Small intestine (tissue), 7 donors: ENCODE data around the gene DNAJB1. TPM values are rescaled to one million over a fixed set of nuclear protein-coding genes. Genes with fewer than 3 reads are reported as not detected.
"Not testable (repeated sequence)": the region's sequence is repeated elsewhere in the genome, so short reads cannot be mapped to it uniquely, and the experiment has no call there.

ENCODE experiments used
- DNase-seq, 2 donors: peaks; one replicate each; pipeline versions ENCODE4 v3.0.0 to v3.0.0-alpha.2; 2013
- FAIRE-seq: peaks from 2 replicates; lab custom pipeline; 2012; peaks lifted over from hg19 to GRCh38; lab: Jason Lieb, UNC
- H3K27ac ChIP-seq, 3 donors: one replicate each; pipeline ENCODE4 v1.5.1; 2013; ENCODE audit warnings: low read length in 2 of 3, mild to moderate bottlenecking in 2 of 3, control low read depth in 1 of 3, inconsistent platforms in 1 of 3, low read depth in 1 of 3, moderate library complexity in 1 of 3
- H3K27me3 ChIP-seq, 3 donors: one replicate each; pipeline ENCODE4 v1.6.1; 2013; ENCODE audit warnings: low read length in 3 of 3, inconsistent platforms in 1 of 3; ENCODE audit not compliant: control insufficient read depth in 3 of 3, insufficient read depth in 3 of 3
- H3K36me3 ChIP-seq, 3 donors: one replicate each; pipeline ENCODE4 v1.6.1; 2013; ENCODE audit warnings: low read length in 3 of 3, inconsistent platforms in 1 of 3, low read depth in 1 of 3, mild to moderate bottlenecking in 1 of 3, moderate library complexity in 1 of 3; ENCODE audit not compliant: control insufficient read depth in 3 of 3, insufficient read depth in 2 of 3
- H3K4me1 ChIP-seq, 3 donors: one replicate each; pipeline ENCODE4 v1.6.1; 2013; ENCODE audit warnings: low read length in 2 of 3, inconsistent platforms in 1 of 3, low read depth in 1 of 3, mild to moderate bottlenecking in 1 of 3, moderate library complexity in 1 of 3; ENCODE audit not compliant: control insufficient read depth in 3 of 3, insufficient read depth in 2 of 3
- H3K4me3 ChIP-seq, 3 donors: one replicate each; pipeline ENCODE4 v1.5.1; 2013; ENCODE audit warnings: low read length in 3 of 3, control low read depth in 1 of 3, inconsistent platforms in 1 of 3, low read depth in 1 of 3, mild to moderate bottlenecking in 1 of 3, moderate library complexity in 1 of 3
- H3K9me3 ChIP-seq, 2 donors: one replicate each; pipeline ENCODE4 v1.6.1; 2013; ENCODE audit warnings: low read depth in 1 of 2, low read length in 1 of 2; ENCODE audit not compliant: control insufficient read depth in 2 of 2, insufficient read depth in 1 of 2
- WGBS, 3 donors: extraction: QIAGEN DNeasy Blood & Tissue Kit; methylation state at CpG; one replicate each; pipeline ENCODE4 v1.1.7; 2013; 5-methylcytosine and 5-hydroxymethylcytosine counted together
- polyA plus RNA-seq, 4 donors: library from polyadenylated mRNA; stranded (reverse) in 3 of 4; unstranded in 1 of 4; fragments of 200-250 nt in 3 of 4; fragments of 120-200 nt in 1 of 4; gene quantifications; one replicate each; pipeline versions ENCODE4 v1.2.1 to v1.2.3, GENCODE V29; 2013
- donor health status: healthy with polysubstance abuse.
- donor health status: control.
- donor health status: control.
- donor health status: Bipolar disorder and iron deficiency.
- donor health status: healthy.

Gene DNAJB1
- polyA plus RNA-seq, 4 donors = 39.4 to 87.7 (median 44.2) TPM

- not testable (repeated sequence) for H3K27me3 ChIP-seq, H3K9me3 ChIP-seq, H3K4me3 ChIP-seq, FAIRE-seq, DNase-seq, H3K27ac ChIP-seq, H3K36me3 ChIP-seq
- 84 to 93% (median 88%) methylated on average over 8 of the region's 8 CpGs for WGBS, 3 donors
- peaks cover 0 to 16% (median 0%) of the 10 kb centered on the region in 3 donors for H3K4me1 ChIP-seq
These were observed 13.6 kb downstream of the DNAJB1 start for GRCh38 chr19:14504575-14504974.

- H3K36me3 ChIP-seq = no peaks in the 10 kb centered on the region
- no peak overlapping the region for H3K4me3 ChIP-seq
- no peaks in the 10 kb centered on the region for H3K9me3 ChIP-seq
- no peak overlapping the region for H3K27ac ChIP-seq
- 76 to 89% (median 81%) methylated on average over 1 of the region's 1 CpG for WGBS, 3 donors
- H3K4me1 ChIP-seq = peaks cover 0 to 16% (median 0%) of the 10 kb centered on the region in 3 donors
- FAIRE-seq = no peak
- no peak for DNase-seq
- H3K27me3 ChIP-seq = no peaks in the 10 kb centered on the region
These were observed 14.9 kb downstream of the DNAJB1 start for GRCh38 chr19:14503285-14503684.

GRCh38 chr19:14502334-14503092 is 15.7 kb downstream of the DNAJB1 start:
- DNase-seq (no peak), FAIRE-seq (no peak)
- H3K27ac ChIP-seq = no peak overlapping the region
- H3K4me3 ChIP-seq = no peak overlapping the region
- H3K36me3 ChIP-seq = no peaks in the 10 kb centered on the region
- no peaks in the 10 kb centered on the region for H3K27me3 ChIP-seq
- H3K4me1 ChIP-seq = peaks cover 0 to 18% (median 0%) of the 10 kb centered on the region in 3 donors
- no peaks in the 10 kb centered on the region for H3K9me3 ChIP-seq
- WGBS, 3 donors = 76 to 81% (median 79%) methylated on average over 11 of the region's 11 CpGs

GRCh38 chr19:14497228-14497921 is 20.8 kb downstream of the DNAJB1 start:
- Histone ChIP-seq H3K9me3 (no peaks in the 10 kb centered on the region), H3K4me3 (no peak overlapping the region), H3K27me3 (no peaks in the 10 kb centered on the region), H3K27ac (peak overlapping the region; percentile 7 to 82 (median 71)), H3K36me3 (peaks cover 0 to 7% (median 0%) of the 10 kb centered on the region in 3 donors), H3K4me1 (peaks cover 0 to 27% (median 8%) of the 10 kb centered on the region in 3 donors)
- DNase-seq = peak; percentile 64 to 71
- no peak for FAIRE-seq
- WGBS, 3 donors = 16 to 46% (median 34%) methylated on average over 6 of the region's 6 CpGs

GRCh38 chr19:14496834-14497227 is 21.4 kb downstream of the DNAJB1 start:
- H3K9me3 ChIP-seq = no peaks in the 10 kb centered on the region
- peaks cover 0 to 27% (median 8%) of the 10 kb centered on the region in 3 donors for H3K4me1 ChIP-seq
- DNase-seq (no peak), FAIRE-seq (no peak)
- peak overlapping the region; percentile 7 to 82 (median 71) for H3K27ac ChIP-seq
- 28 to 49% (median 35%) methylated on average over 7 of the region's 7 CpGs for whole genome bisulfite sequencing, 3 donors
- H3K36me3 ChIP-seq = peaks cover 0 to 11% (median 0%) of the 10 kb centered on the region in 3 donors
- H3K4me3 ChIP-seq = peak overlapping the region in 2 of 3 donors; percentile 36 to 98
- H3K27me3 ChIP-seq = no peaks in the 10 kb centered on the region

GRCh38 chr19:14496029-14496833 is 22.0 kb downstream of the DNAJB1 start, which contains the start of gene GIPC1:
Gene GIPC1, minus strand, starts transcription at chr19:14496127. Its CDS starts 13,151 bp downstream, at chr19:14482976.
- 2 to 4% (median 4%) methylated on average over 54 to 71 of the region's 71 CpGs for WGBS, 3 donors
- Histone ChIP-seq H3K9me3 (no peaks in the 10 kb centered on the region), H3K4me3 (peak within 1 kb of the TSS; percentile 76 to 98 (median 92)), H3K36me3 (peaks cover 0 to 17% (median 2%) of the 10 kb centered on the region in 3 donors), H3K27me3 (no peaks in the 10 kb centered on the region), H3K4me1 (peaks cover 0 to 27% (median 8%) of the 10 kb centered on the region in 3 donors), H3K27ac (peak within 1 kb of the TSS; percentile 68 to 88 (median 71))
- DNase-seq (peak; percentile 97 to 99), FAIRE-seq (no peak)

- Histone ChIP-seq H3K27me3 (no peaks in the 10 kb centered on the region), H3K27ac (peak overlapping the region; percentile 22 to 88 (median 68)), H3K4me3 (peak overlapping the region; percentile 76 to 98 (median 92)), H3K36me3 (peaks cover 0 to 20% (median 2%) of the 10 kb centered on the region in 3 donors), H3K4me1 (peaks cover 0 to 27% (median 8%) of the 10 kb centered on the region in 3 donors), H3K9me3 (no peaks in the 10 kb centered on the region)
- FAIRE-seq (no peak), DNase-seq (no peak)
- 0 to 1% (median 0%) methylated on average over 5 to 28 of the region's 28 CpGs for WGBS, 3 donors
These were observed 22.5 kb downstream of the DNAJB1 start for GRCh38 chr19:14495672-14496028.
